Uterus (tissue), 4 donors: Measurements from ENCODE around the gene ORC6. TPM values are rescaled to one million over a fixed set of nuclear protein-coding genes. Genes with fewer than 3 reads are reported as not detected.

Experiments
- DNase-seq, 2 donors: peaks; one replicate each; pipeline ENCODE4 v3.0.0-alpha.2; 2019 to 2020
- H3K27ac ChIP-seq, 2 donors: fragments of 200-600 bp; sonication (generic); 1 replicate in 1 of 2; 2 replicates in 1 of 2; pipeline ENCODE4 v1.5.1; 2016 to 2018
- H3K27me3 ChIP-seq, 2 donors: fragments of 200-600 bp; sonication (generic); one replicate each; pipeline ENCODE4 v1.5.1; 2018 to 2019; ENCODE audit warnings: control low read depth in 1 of 2
- H3K36me3 ChIP-seq, 2 donors: fragments of 200-600 bp; sonication (generic); one replicate each; pipeline ENCODE4 v1.5.1; 2019; ENCODE audit warnings: control low read depth in 1 of 2
- H3K4me1 ChIP-seq, 2 donors: fragments of 200-600 bp; sonication (generic); one replicate each; pipeline ENCODE4 v1.5.1; 2018 to 2019; ENCODE audit warnings: control low read depth in 1 of 2
- H3K4me3 ChIP-seq, 2 donors: fragments of 200-600 bp; sonication (generic); 1 replicate in 1 of 2; 2 replicates in 1 of 2; pipeline ENCODE4 v1.5.1; 2018 to 2019; ENCODE audit warnings: mild to moderate bottlenecking in 1 of 2
- H3K9me3 ChIP-seq, 2 donors: fragments of 200-600 bp; sonication (generic); one replicate each; pipeline ENCODE4 v1.5.1; 2019; ENCODE audit warnings: control low read depth in 1 of 2
- CTCF ChIP-seq, 4 experiments: fragments of 200-600 bp in 2 of 4; fragments of 450-650 bp in 2 of 4; sonication (generic) in 2 of 4; IDR thresholded peaks; one replicate each; pipeline ENCODE4 v1.5.1; 2016 to 2019; ENCODE audit warnings: antibody characterized with exemption in 4 of 4, mild to moderate bottlenecking in 2 of 4, moderate library complexity in 1 of 4
- POLR2A ChIP-seq, 2 donors: fragments of 450-650 bp; IDR thresholded peaks; one replicate each; pipeline ENCODE4 v1.6.1; 2016; ENCODE audit warnings: antibody characterized with exemption in 2 of 2, mild to moderate bottlenecking in 1 of 2, moderate library complexity in 1 of 2
- intact Hi-C: fragments of 100-400 bp; cut with DNase I; formaldehyde crosslinking; loops from one replicate; pipeline ENCODE4 v1.15.1; 2023; ENCODE audit warnings: low total_unique reads
- total RNA-seq, 4 donors: library from RNA; depleted of rRNA in 3 of 4; stranded (reverse); fragments of >200 nt in 3 of 4; gene quantifications; one replicate each; pipeline versions ENCODE4 v1.1.0 to v1.2.4, GENCODE V29; 2014 to 2023
- donor health status: DM: yes; HTN: yes; CAD: no.

Gene ORC6
- 10 to 100 TPM in 1 of 4 donors, 1 to 10 TPM in 2, not detected in 1; 1.2 to 11.3 (median 1.3) TPM for total RNA-seq

- peak within 1 kb of the TSS; percentile 68 to 73 for H3K4me3 ChIP-seq
- H3K27me3 ChIP-seq: no peaks in the 10 kb centered on the region
- peak within 1 kb of the TSS; percentile 95 to 98 for H3K27ac ChIP-seq
- intact Hi-C loops: no loop called here
- peaks cover 0 to 6% of the 10 kb centered on the region in 2 donors for H3K4me1 ChIP-seq
- DNase-seq: peak; percentile 95 to 98
- no peaks in the 10 kb centered on the region for H3K36me3 ChIP-seq
- no peaks in the 10 kb centered on the region for H3K9me3 ChIP-seq
- TF ChIP-seq POLR2A (IDR thresholded peaks at IDR 0.05) (no peak), CTCF (IDR thresholded peaks at IDR 0.05) (peak in 1 of 4 experiments; percentile 23)
Observed at GRCh38 chr16:46689365-46690280, at the start of gene ORC6. Gene ORC6, plus strand, starts transcription at chr16:46689659. Its CDS starts 47 bp downstream, at chr16:46689706.

GRCh38 chr16:46648656-46649055 is 40.8 kb upstream of the ORC6 start:
- H3K27me3 ChIP-seq: no peaks in the 10 kb centered on the region
- H3K27ac ChIP-seq: no peak overlapping the region
- intact Hi-C loops: no loop called here
- no peak overlapping the region for H3K4me3 ChIP-seq
- H3K9me3 ChIP-seq: no peaks in the 10 kb centered on the region
- no peak for DNase-seq
- no peaks in the 10 kb centered on the region for H3K36me3 ChIP-seq
- TF ChIP-seq CTCF (IDR thresholded peaks at IDR 0.05): no peak
- TF ChIP-seq POLR2A (IDR thresholded peaks at IDR 0.05): no peak
- H3K4me1 ChIP-seq: no peaks in the 10 kb centered on the region

- Histone ChIP-seq H3K27ac (peak overlapping the region; percentile 55 to 65), H3K4me1 (no peaks in the 10 kb centered on the region), H3K4me3 (peak overlapping the region; percentile 9 to 21), H3K36me3 (no peaks in the 10 kb centered on the region), H3K9me3 (no peaks in the 10 kb centered on the region), H3K27me3 (no peaks in the 10 kb centered on the region)
- intact Hi-C loops: no loop called here
- peak; percentile 63 to 77 for DNase-seq
- TF ChIP-seq POLR2A (IDR thresholded peaks at IDR 0.05) (no peak), CTCF (IDR thresholded peaks at IDR 0.05) (no peak)
Observed at GRCh38 chr16:46649588-46650253, 39.7 kb upstream of the ORC6 start.

- peak overlapping the region; percentile 55 to 65 for H3K27ac ChIP-seq
- H3K4me1 ChIP-seq: no peaks in the 10 kb centered on the region
- H3K9me3 ChIP-seq: no peaks in the 10 kb centered on the region
- intact Hi-C loops: no loop called here
- H3K4me3 ChIP-seq: peak overlapping the region in 1 of 2 donors; percentile 21
- no peaks in the 10 kb centered on the region for H3K27me3 ChIP-seq
- H3K36me3 ChIP-seq: no peaks in the 10 kb centered on the region
- DNase-seq: peak; percentile 28 to 46
- TF ChIP-seq POLR2A (IDR thresholded peaks at IDR 0.05): no peak
- no peak for TF ChIP-seq CTCF (IDR thresholded peaks at IDR 0.05)
Observed at GRCh38 chr16:46650254-46650623, 39.2 kb upstream of the ORC6 start.

- Histone ChIP-seq H3K27ac (no peak overlapping the region), H3K9me3 (no peaks in the 10 kb centered on the region), H3K27me3 (no peaks in the 10 kb centered on the region), H3K4me3 (no peak overlapping the region), H3K36me3 (no peaks in the 10 kb centered on the region), H3K4me1 (no peaks in the 10 kb centered on the region)
- DNase-seq: no peak
- intact Hi-C loops: no loop called here
- no peak for TF ChIP-seq POLR2A (IDR thresholded peaks at IDR 0.05)
Observed at GRCh38 chr16:46651305-46651704, 38.2 kb upstream of the ORC6 start.
